ENCODE results near the gene MPLKIP.

GRCh38 chr7:40133561-40134427, 628 bp downstream of the MPLKIP start:
- TF ChIP-seq, protein P1, sequence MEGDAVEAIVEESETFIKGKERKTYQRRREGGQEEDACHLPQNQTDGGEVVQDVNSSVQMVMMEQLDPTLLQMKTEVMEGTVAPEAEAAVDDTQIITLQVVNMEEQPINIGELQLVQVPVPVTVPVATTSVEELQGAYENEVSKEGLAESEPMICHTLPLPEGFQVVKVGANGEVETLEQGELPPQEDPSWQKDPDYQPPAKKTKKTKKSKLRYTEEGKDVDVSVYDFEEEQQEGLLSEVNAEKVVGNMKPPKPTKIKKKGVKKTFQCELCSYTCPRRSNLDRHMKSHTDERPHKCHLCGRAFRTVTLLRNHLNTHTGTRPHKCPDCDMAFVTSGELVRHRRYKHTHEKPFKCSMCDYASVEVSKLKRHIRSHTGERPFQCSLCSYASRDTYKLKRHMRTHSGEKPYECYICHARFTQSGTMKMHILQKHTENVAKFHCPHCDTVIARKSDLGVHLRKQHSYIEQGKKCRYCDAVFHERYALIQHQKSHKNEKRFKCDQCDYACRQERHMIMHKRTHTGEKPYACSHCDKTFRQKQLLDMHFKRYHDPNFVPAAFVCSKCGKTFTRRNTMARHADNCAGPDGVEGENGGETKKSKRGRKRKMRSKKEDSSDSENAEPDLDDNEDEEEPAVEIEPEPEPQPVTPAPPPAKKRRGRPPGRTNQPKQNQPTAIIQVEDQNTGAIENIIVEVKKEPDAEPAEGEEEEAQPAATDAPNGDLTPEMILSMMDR (IDR thresholded peaks at IDR 0.05): no peak
- no peak for TF ChIP-seq ZFX (IDR thresholded peaks at IDR 0.05; ENCODE audit: borderline replicate concordance)

Measured in 22Rv1 (cell line).